Brain microvascular endothelial cell (primary cell): ENCODE results near the gene FGGY.

Experiments used
- DNase-seq: peaks from one replicate; pipeline ENCODE4 v3.0.0-alpha.2; 2020
- H3K27ac ChIP-seq: fragments of 250-450 bp; sonication (Bioruptor Pico); 2 replicates; pipeline ENCODE4 v1.5.1; 2020; ENCODE audit warnings: mild to moderate bottlenecking, moderate library complexity
- H3K27me3 ChIP-seq: fragments of 250-450 bp; sonication (Bioruptor Pico); replicated peaks from 2 replicates; pipeline ENCODE4 v1.5.1; 2020; ENCODE audit warnings: mild to moderate bottlenecking
- H3K36me3 ChIP-seq: fragments of 250-450 bp; sonication (Bioruptor Pico); replicated peaks from 2 replicates; pipeline ENCODE4 v1.5.1; 2020; ENCODE audit warnings: mild to moderate bottlenecking
- H3K4me3 ChIP-seq: 2 replicates; pipeline ENCODE4 v1.5.1; 2011; ENCODE audit warnings: low read depth, mild to moderate bottlenecking, control low read depth, low read length, moderate library complexity
- CTCF ChIP-seq: IDR thresholded peaks from 2 replicates; pipeline ENCODE4 v1.5.1; 2011; ENCODE audit warnings: low read depth, mild to moderate bottlenecking, moderate library complexity, low read length, control low read depth, inconsistent platforms; ENCODE audit errors: missing control alignments
- in situ Hi-C: cut with HindIII; loops from 2 replicates; pipeline ENCODE4 v1.10.0; 2017; ENCODE audit warnings: low sequenced_read_pairs, low pct_ligation_motif_present

FGGY gene

GRCh38 chr1:59318271-59318860 lies 21.5 kb downstream of the FGGY start:
- in situ Hi-C loops, result no loop called here
- Histone ChIP-seq H3K27me3 (no peaks in the 10 kb centered on the region), H3K27ac (no peak overlapping the region), H3K4me3 (no peak overlapping the region), H3K36me3 (no peaks in the 10 kb centered on the region)
- no peak for TF ChIP-seq CTCF
- no peak for DNase-seq

GRCh38 chr1:59322394-59322793 lies 25.5 kb downstream of the FGGY start:
- no peaks in the 10 kb centered on the region for H3K27me3 ChIP-seq
- no peak for TF ChIP-seq CTCF
- no peaks in the 10 kb centered on the region for H3K36me3 ChIP-seq
- in situ Hi-C loops, result no loop called here
- no peak for DNase-seq
- no peak overlapping the region for H3K4me3 ChIP-seq
- H3K27ac ChIP-seq, result no peak overlapping the region

GRCh38 chr1:59322814-59323213 lies 25.9 kb downstream of the FGGY start:
- DNase-seq, result no peak

GRCh38 chr1:59323879-59324278 lies 27.0 kb downstream of the FGGY start:
- DNase-seq, result no peak
- TF ChIP-seq CTCF, result no peak
- in situ Hi-C loops, result no loop called here
- no peaks in the 10 kb centered on the region for H3K27me3 ChIP-seq
- no peak overlapping the region for H3K4me3 ChIP-seq
- no peak overlapping the region for H3K27ac ChIP-seq
- H3K36me3 ChIP-seq, result no peaks in the 10 kb centered on the region

More at GRCh38 chr1:59322814-59323213, 25.9 kb downstream of the FGGY start:
- H3K27me3 ChIP-seq, result no peaks in the 10 kb centered on the region
- no peak overlapping the region for H3K4me3 ChIP-seq
- no peak overlapping the region for H3K27ac ChIP-seq
- no peaks in the 10 kb centered on the region for H3K36me3 ChIP-seq
- in situ Hi-C loops, result no loop called here
- TF ChIP-seq CTCF, result no peak

GRCh38 chr1:59328353-59328752 lies 31.5 kb downstream of the FGGY start:
- H3K27ac ChIP-seq, result no peak overlapping the region
- H3K27me3 ChIP-seq, result no peaks in the 10 kb centered on the region
- no peak for TF ChIP-seq CTCF
- H3K36me3 ChIP-seq, result no peaks in the 10 kb centered on the region
- in situ Hi-C loops, result no loop called here
- no peak overlapping the region for H3K4me3 ChIP-seq
- no peak for DNase-seq

- H3K36me3 ChIP-seq, result no peaks in the 10 kb centered on the region
- no peak overlapping the region for H3K4me3 ChIP-seq
- in situ Hi-C loops, result no loop called here
- DNase-seq, result no peak
- H3K27me3 ChIP-seq, result no peaks in the 10 kb centered on the region
- H3K27ac ChIP-seq, result no peak overlapping the region
- no peak for TF ChIP-seq CTCF
Observed at GRCh38 chr1:59329412-59330053, 32.6 kb downstream of the FGGY start.
